Trophoblast cell (in vitro differentiated cells and primary cell): ENCODE results near the gene TBC1D17.
A peak's percentile ranks its signal among the peaks of the same experiment; 100 is the strongest.

Experiments used
- DNase-seq, 2 donors: peaks; one replicate each; pipeline ENCODE4 v3.0.0-alpha.2; 2016
- H2AFZ ChIP-seq: 2 replicates; pipeline ENCODE4 v1.6.1; 2013; ENCODE audit warnings: low read length, moderate library complexity, mild to moderate bottlenecking; ENCODE audit not compliant: insufficient read depth, poor library complexity
- H2AK5ac ChIP-seq: 2 replicates; pipeline ENCODE4 v1.6.1; 2013; ENCODE audit warnings: mild to moderate bottlenecking, low read length
- H2BK120ac ChIP-seq: 2 replicates; pipeline ENCODE4 v1.6.1; 2013; ENCODE audit warnings: low read length, mild to moderate bottlenecking, moderate library complexity; ENCODE audit not compliant: insufficient read depth, poor library complexity
- H2BK12ac ChIP-seq: 2 replicates; pipeline ENCODE4 v1.6.1; 2013; ENCODE audit warnings: mild to moderate bottlenecking, low read length, moderate library complexity
- H2BK5ac ChIP-seq: 2 replicates; pipeline ENCODE4 v1.6.1; 2013; ENCODE audit warnings: low read length, low read depth, moderate library complexity, mild to moderate bottlenecking; ENCODE audit not compliant: poor library complexity
- H3K14ac ChIP-seq: 2 replicates; pipeline ENCODE4 v1.6.1; 2013; ENCODE audit warnings: mild to moderate bottlenecking, low read length
- H3K18ac ChIP-seq: 2 replicates; pipeline ENCODE4 v1.6.1; 2013; ENCODE audit warnings: mild to moderate bottlenecking, low read length
- H3K23ac ChIP-seq: 2 replicates; pipeline ENCODE4 v1.6.1; 2013; ENCODE audit warnings: low read length
- H3K27ac ChIP-seq: 2 replicates; pipeline ENCODE4 v1.5.1; 2013; ENCODE audit warnings: low read depth, mild to moderate bottlenecking, inconsistent platforms, low read length, moderate library complexity
- H3K27me3 ChIP-seq: 2 replicates; pipeline ENCODE4 v1.6.1; 2013; ENCODE audit warnings: inconsistent platforms, mild to moderate bottlenecking, low read length, moderate library complexity; ENCODE audit not compliant: insufficient read depth
- H3K36me3 ChIP-seq, 2 experiments: 1 replicate in 1 of 2; 2 replicates in 1 of 2; pipeline ENCODE4 v1.6.1; 2013; ENCODE audit warnings: low read length in 2 of 2, mild to moderate bottlenecking in 2 of 2, moderate library complexity in 1 of 2; ENCODE audit not compliant: insufficient read depth in 2 of 2, control insufficient read depth in 1 of 2
- H3K4ac ChIP-seq: 2 replicates; pipeline ENCODE4 v1.6.1; 2013; ENCODE audit warnings: low read depth, mild to moderate bottlenecking, low read length, moderate library complexity
- H3K4me1 ChIP-seq, 2 experiments: 1 replicate in 1 of 2; 2 replicates in 1 of 2; pipeline ENCODE4 v1.6.1; 2013; ENCODE audit warnings: low read length in 2 of 2, mild to moderate bottlenecking in 2 of 2, moderate library complexity in 1 of 2; ENCODE audit not compliant: insufficient read depth in 2 of 2, control insufficient read depth in 1 of 2
- H3K4me2 ChIP-seq: 2 replicates; pipeline ENCODE4 v1.6.1; 2013; ENCODE audit warnings: inconsistent platforms, mild to moderate bottlenecking, low read length, moderate library complexity
- H3K4me3 ChIP-seq: 2 replicates; pipeline ENCODE4 v1.5.1; 2013; ENCODE audit warnings: mild to moderate bottlenecking, low read depth, low read length, inconsistent platforms
- H3K79me1 ChIP-seq: one replicate; pipeline ENCODE4 v1.6.1; 2013; ENCODE audit warnings: low read length
- H3K79me2 ChIP-seq: 2 replicates; pipeline ENCODE4 v1.6.1; 2013; ENCODE audit warnings: low read length, mild to moderate bottlenecking; ENCODE audit not compliant: control insufficient read depth, insufficient read depth, poor library complexity
- H3K9ac ChIP-seq: 2 replicates; pipeline ENCODE4 v1.6.1; 2013; ENCODE audit warnings: mild to moderate bottlenecking, low read length
- H3K9me3 ChIP-seq: 2 replicates; pipeline ENCODE4 v1.6.1; 2013; ENCODE audit warnings: low read depth, mild to moderate bottlenecking, control low read depth, inconsistent platforms, low read length; ENCODE audit not compliant: insufficient read depth
- H4K12ac ChIP-seq: 2 replicates; pipeline ENCODE4 v1.6.1; 2013; ENCODE audit warnings: low read depth, mild to moderate bottlenecking, low read length, moderate library complexity
- H4K8ac ChIP-seq: 2 replicates; pipeline ENCODE4 v1.6.1; 2013; ENCODE audit warnings: low read depth, mild to moderate bottlenecking, low read length, moderate library complexity
- H4K91ac ChIP-seq: one replicate; pipeline ENCODE4 v1.6.1; 2013; ENCODE audit warnings: low read depth, mild to moderate bottlenecking, low read length, moderate library complexity
- WGBS: extraction: QIAGEN DNeasy Blood & Tissue Kit; methylation state at CpG from one replicate; pipeline ENCODE4 v1.1.7; 2013; ENCODE audit warnings: missing lambda C conversion rate; ENCODE audit not compliant: insufficient read length, insufficient coverage; ENCODE audit errors: extremely low coverage; 5-methylcytosine and 5-hydroxymethylcytosine counted together

TBC1D17 gene

GRCh38 chr19:49879243-49879963 is 1.9 kb downstream of the TBC1D17 start:
- Histone ChIP-seq H3K4ac (no peak overlapping the region), H3K14ac (no peak overlapping the region), H3K18ac (no peak overlapping the region), H2AK5ac (no peak overlapping the region), H4K12ac (no peak overlapping the region), H3K4me3 (no peak overlapping the region), H3K79me2 (peaks cover 20% of the 10 kb centered on the region), H3K36me3 (peaks cover 47 to 51% of the 10 kb centered on the region in 2 experiments), H4K91ac (no peak overlapping the region), H2BK5ac (no peak overlapping the region), H3K9ac (no peak overlapping the region), H4K8ac (no peak overlapping the region), H3K79me1 (peaks cover 21% of the 10 kb centered on the region), H3K4me2 (no peak overlapping the region), H3K27ac (no peak overlapping the region), H3K27me3 (no peaks in the 10 kb centered on the region), H3K4me1 (peaks cover 6 to 12% of the 10 kb centered on the region in 2 experiments), H2BK120ac (no peak overlapping the region), H3K23ac (no peak overlapping the region), H2AFZ (no peak overlapping the region), H2BK12ac (no peak overlapping the region), H3K9me3 (peaks cover 5% of the 10 kb centered on the region)
- WGBS, result no CpG with 5 or more reads among the region's 12 CpGs
- no peak for DNase-seq

GRCh38 chr19:49880162-49880869 is 2.8 kb downstream of the TBC1D17 start:
- no peak overlapping the region for H3K4me2 ChIP-seq
- H4K8ac ChIP-seq, result no peak overlapping the region
- H3K27me3 ChIP-seq, result no peaks in the 10 kb centered on the region
- H2BK12ac ChIP-seq, result no peak overlapping the region
- H3K9ac ChIP-seq, result no peak overlapping the region
- H2AK5ac ChIP-seq, result no peak overlapping the region
- H3K4ac ChIP-seq, result no peak overlapping the region
- H3K4me1 ChIP-seq, result peaks cover 5 to 11% of the 10 kb centered on the region in 2 experiments
- no CpG with 5 or more reads among the region's 10 CpGs for WGBS
- no peak overlapping the region for H2BK120ac ChIP-seq
- H3K14ac ChIP-seq, result no peak overlapping the region
- H2BK5ac ChIP-seq, result no peak overlapping the region
- no peak for DNase-seq
- peak overlapping the region; percentile 1 for H3K18ac ChIP-seq
- peaks cover 50 to 53% of the 10 kb centered on the region in 2 experiments for H3K36me3 ChIP-seq
- H4K91ac ChIP-seq, result no peak overlapping the region
- peaks cover 21% of the 10 kb centered on the region for H3K79me1 ChIP-seq
- no peak overlapping the region for H3K27ac ChIP-seq
- no peak overlapping the region for H3K23ac ChIP-seq
- no peak overlapping the region for H2AFZ ChIP-seq
- H3K4me3 ChIP-seq, result no peak overlapping the region
- H4K12ac ChIP-seq, result no peak overlapping the region
- peaks cover 5% of the 10 kb centered on the region for H3K9me3 ChIP-seq
- peaks cover 18% of the 10 kb centered on the region for H3K79me2 ChIP-seq

- Histone ChIP-seq H2AFZ (no peak overlapping the region), H3K23ac (no peak overlapping the region)
- WGBS, result no CpG with 5 or more reads among the region's 17 CpGs
Observed at GRCh38 chr19:49881186-49881585, 3.7 kb downstream of the TBC1D17 start.

DNA sequence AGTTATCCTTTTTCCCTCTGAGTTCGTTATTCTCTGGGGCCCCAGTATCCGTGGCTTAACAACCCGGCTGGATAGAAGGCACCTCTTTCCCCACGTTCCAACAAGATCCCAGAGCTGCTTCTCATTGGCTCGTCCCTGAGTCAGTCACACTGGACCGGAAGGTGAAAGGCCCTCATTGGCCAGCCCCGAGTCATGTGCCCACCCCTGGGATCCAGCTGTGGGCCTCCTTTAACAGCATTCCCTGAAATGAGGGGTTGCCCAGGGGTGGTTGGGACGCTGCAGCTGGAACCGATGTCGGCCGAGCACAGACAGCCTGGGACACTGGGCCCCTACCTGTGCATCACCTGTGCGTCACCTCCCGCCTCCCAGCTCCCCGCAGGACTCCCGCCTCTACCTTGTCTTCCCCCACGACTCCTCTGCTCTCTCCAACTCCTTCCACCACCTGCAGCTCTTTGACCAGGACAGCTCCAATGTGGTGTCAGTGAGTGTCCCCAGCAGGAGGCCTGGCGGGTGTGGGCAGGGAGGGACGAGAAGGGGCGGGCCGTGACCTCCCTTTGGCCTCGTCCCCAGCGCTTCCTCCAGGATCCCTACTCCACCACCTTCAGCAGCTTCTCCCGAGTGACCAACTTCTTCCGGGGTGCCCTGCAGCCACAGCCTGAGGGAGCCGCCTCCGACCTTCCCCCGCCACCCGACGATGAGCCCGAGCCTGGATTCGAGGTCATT is 4.3 kb downstream of the TBC1D17 start:
- Histone ChIP-seq H2BK5ac (no peak overlapping the region), H4K12ac (no peak overlapping the region), H3K4me3 (no peak overlapping the region), H3K27ac (no peak overlapping the region), H3K18ac (no peak overlapping the region), H3K4me1 (peaks cover 0 to 5% of the 10 kb centered on the region in 2 experiments), H3K79me1 (peaks cover 8% of the 10 kb centered on the region), H2AK5ac (no peak overlapping the region), H3K36me3 (peaks cover 53 to 54% of the 10 kb centered on the region in 2 experiments), H2BK12ac (no peak overlapping the region), H3K4me2 (no peak overlapping the region), H3K23ac (no peak overlapping the region), H3K79me2 (peaks cover 6% of the 10 kb centered on the region), H3K9ac (no peak overlapping the region), H3K14ac (no peak overlapping the region), H4K8ac (no peak overlapping the region), H2AFZ (no peak overlapping the region), H2BK120ac (no peak overlapping the region), H3K4ac (no peak overlapping the region), H3K27me3 (no peaks in the 10 kb centered on the region), H3K9me3 (peaks cover 5% of the 10 kb centered on the region), H4K91ac (no peak overlapping the region)
- WGBS, result no CpG with 5 or more reads among the region's 31 CpGs
- DNase-seq, result no peak

More at GRCh38 chr19:49881186-49881585, 3.7 kb downstream of the TBC1D17 start:
- peaks cover 10% of the 10 kb centered on the region for H3K79me2 ChIP-seq
- H3K9ac ChIP-seq, result no peak overlapping the region
- no peak overlapping the region for H2AK5ac ChIP-seq
- no peak overlapping the region for H2BK120ac ChIP-seq
- no peak overlapping the region for H3K14ac ChIP-seq
- H3K27ac ChIP-seq, result no peak overlapping the region
- H3K4me2 ChIP-seq, result no peak overlapping the region
- H4K91ac ChIP-seq, result no peak overlapping the region
- peaks cover 0 to 5% of the 10 kb centered on the region in 2 experiments for H3K4me1 ChIP-seq
- H3K27me3 ChIP-seq, result no peaks in the 10 kb centered on the region
- no peak overlapping the region for H3K4me3 ChIP-seq
- H4K12ac ChIP-seq, result no peak overlapping the region
- no peak overlapping the region for H2BK5ac ChIP-seq
- no peak overlapping the region for H2BK12ac ChIP-seq
- peaks cover 53 to 54% of the 10 kb centered on the region in 2 experiments for H3K36me3 ChIP-seq
- H3K79me1 ChIP-seq, result peaks cover 13% of the 10 kb centered on the region
- no peak overlapping the region for H3K4ac ChIP-seq
- peaks cover 5% of the 10 kb centered on the region for H3K9me3 ChIP-seq
- no peak overlapping the region for H4K8ac ChIP-seq
- DNase-seq, result no peak
- no peak overlapping the region for H3K18ac ChIP-seq
